ENCODE data around the gene ADAMTS7. TPM values are rescaled to one million over a fixed set of nuclear protein-coding genes. Genes with fewer than 3 reads are reported as not detected.
"Not testable (repeated sequence)": the region's sequence is repeated elsewhere in the genome, so short reads cannot be mapped to it uniquely, and the experiment has no call there.

Gene ADAMTS7
- total RNA-seq, 1 donor from 2014 or later = 7.3 TPM

- no peak overlapping the region for H3K4me3 ChIP-seq (ENCODE audit: low read length in 3 of 3)
- H3K9ac ChIP-seq (ENCODE audit: low read depth in 1 of 3, low read length in 3 of 3) = no peak overlapping the region
- H3K9me3 ChIP-seq (ENCODE audit: control insufficient read depth in 3 of 3, low read length in 3 of 3) = no peaks in the 10 kb centered on the region
- H3K4me1 ChIP-seq (ENCODE audit: control insufficient read depth in 3 of 3, insufficient read depth in 3 of 3, low read length in 3 of 3) = no peaks in the 10 kb centered on the region
- H3K27ac ChIP-seq (ENCODE audit: low read depth, low read length) = no peak overlapping the region
- H3K27me3 ChIP-seq (ENCODE audit: control insufficient read depth in 3 of 3, insufficient read depth in 3 of 3, low read length in 3 of 3) = no peaks in the 10 kb centered on the region
- peaks cover 0 to 2% (median 2%) of the 10 kb centered on the region in 3 donors for H3K36me3 ChIP-seq (ENCODE audit: control insufficient read depth in 3 of 3, insufficient read depth in 3 of 3, low read length in 3 of 3)
Measured at GRCh38 chr15:78789615-78790014, 21.6 kb downstream of the ADAMTS7 start.

- Histone ChIP-seq H3K27ac (ENCODE audit: low read depth, low read length) (no peak overlapping the region), H3K27me3 (ENCODE audit: control insufficient read depth in 3 of 3, insufficient read depth in 3 of 3, low read length in 3 of 3) (no peaks in the 10 kb centered on the region), H3K36me3 (ENCODE audit: control insufficient read depth in 3 of 3, insufficient read depth in 3 of 3, low read length in 3 of 3) (peaks cover 0 to 2% (median 2%) of the 10 kb centered on the region in 3 donors), H3K4me1 (ENCODE audit: control insufficient read depth in 3 of 3, insufficient read depth in 3 of 3, low read length in 3 of 3) (no peaks in the 10 kb centered on the region), H3K4me3 (ENCODE audit: low read length in 3 of 3) (no peak overlapping the region), H3K9ac (ENCODE audit: low read depth in 1 of 3, low read length in 3 of 3) (no peak overlapping the region), H3K9me3 (ENCODE audit: control insufficient read depth in 3 of 3, low read length in 3 of 3) (no peaks in the 10 kb centered on the region)
Measured at GRCh38 chr15:78788016-78788660, 23.1 kb downstream of the ADAMTS7 start.

GRCh38 chr15:78782402-78782801, 28.9 kb downstream of the ADAMTS7 start:
- H3K9ac ChIP-seq (ENCODE audit: low read depth in 1 of 3, low read length in 3 of 3); H3K4me3 ChIP-seq (ENCODE audit: low read length in 3 of 3); H3K27me3 ChIP-seq (ENCODE audit: control insufficient read depth in 3 of 3, insufficient read depth in 3 of 3, low read length in 3 of 3); H3K9me3 ChIP-seq (ENCODE audit: control insufficient read depth in 3 of 3, low read length in 3 of 3); H3K27ac ChIP-seq (ENCODE audit: low read depth, low read length); H3K36me3 ChIP-seq (ENCODE audit: control insufficient read depth in 3 of 3, insufficient read depth in 3 of 3, low read length in 3 of 3): not testable (repeated sequence)
- H3K4me1 ChIP-seq (ENCODE audit: control insufficient read depth in 3 of 3, insufficient read depth in 3 of 3, low read length in 3 of 3) = peaks cover 9 to 19% (median 16%) of the 10 kb centered on the region in 3 donors

- not testable (repeated sequence) for H3K27ac ChIP-seq (ENCODE audit: low read depth, low read length); H3K9me3 ChIP-seq (ENCODE audit: control insufficient read depth in 3 of 3, low read length in 3 of 3); H3K9ac ChIP-seq (ENCODE audit: low read depth in 1 of 3, low read length in 3 of 3); H3K27me3 ChIP-seq (ENCODE audit: control insufficient read depth in 3 of 3, insufficient read depth in 3 of 3, low read length in 3 of 3); H3K4me3 ChIP-seq (ENCODE audit: low read length in 3 of 3); H3K36me3 ChIP-seq (ENCODE audit: control insufficient read depth in 3 of 3, insufficient read depth in 3 of 3, low read length in 3 of 3)
- peaks cover 9 to 19% (median 16%) of the 10 kb centered on the region in 3 donors for H3K4me1 ChIP-seq (ENCODE audit: control insufficient read depth in 3 of 3, insufficient read depth in 3 of 3, low read length in 3 of 3)
Measured at GRCh38 chr15:78781381-78781780, 29.9 kb downstream of the ADAMTS7 start.

GRCh38 chr15:78779975-78780374, 31.3 kb downstream of the ADAMTS7 start:
- H3K9ac ChIP-seq (ENCODE audit: low read depth in 1 of 3, low read length in 3 of 3); H3K9me3 ChIP-seq (ENCODE audit: control insufficient read depth in 3 of 3, low read length in 3 of 3); H3K27ac ChIP-seq (ENCODE audit: low read depth, low read length); H3K4me3 ChIP-seq (ENCODE audit: low read length in 3 of 3); H3K27me3 ChIP-seq (ENCODE audit: control insufficient read depth in 3 of 3, insufficient read depth in 3 of 3, low read length in 3 of 3); H3K36me3 ChIP-seq (ENCODE audit: control insufficient read depth in 3 of 3, insufficient read depth in 3 of 3, low read length in 3 of 3): not testable (repeated sequence)
- H3K4me1 ChIP-seq (ENCODE audit: control insufficient read depth in 3 of 3, insufficient read depth in 3 of 3, low read length in 3 of 3) = peaks cover 9 to 19% (median 16%) of the 10 kb centered on the region in 3 donors

GRCh38 chr15:78779176-78779785, 32.0 kb downstream of the ADAMTS7 start:
- not testable (repeated sequence) for H3K9me3 ChIP-seq (ENCODE audit: control insufficient read depth in 3 of 3, low read length in 3 of 3); H3K27me3 ChIP-seq (ENCODE audit: control insufficient read depth in 3 of 3, insufficient read depth in 3 of 3, low read length in 3 of 3); H3K27ac ChIP-seq (ENCODE audit: low read depth, low read length); H3K9ac ChIP-seq (ENCODE audit: low read depth in 1 of 3, low read length in 3 of 3); H3K36me3 ChIP-seq (ENCODE audit: control insufficient read depth in 3 of 3, insufficient read depth in 3 of 3, low read length in 3 of 3); H3K4me3 ChIP-seq (ENCODE audit: low read length in 3 of 3)
- H3K4me1 ChIP-seq (ENCODE audit: control insufficient read depth in 3 of 3, insufficient read depth in 3 of 3, low read length in 3 of 3) = peaks cover 9 to 19% (median 16%) of the 10 kb centered on the region in 3 donors

GRCh38 chr15:78778422-78778821, 32.8 kb downstream of the ADAMTS7 start:
- Histone ChIP-seq H3K27me3 (ENCODE audit: control insufficient read depth in 3 of 3, insufficient read depth in 3 of 3, low read length in 3 of 3) (no peaks in the 10 kb centered on the region), H3K9ac (ENCODE audit: low read depth in 1 of 3, low read length in 3 of 3) (peak overlapping the region in 2 of 3 donors; percentile 40 to 43), H3K9me3 (ENCODE audit: control insufficient read depth in 3 of 3, low read length in 3 of 3) (no peaks in the 10 kb centered on the region), H3K4me1 (ENCODE audit: control insufficient read depth in 3 of 3, insufficient read depth in 3 of 3, low read length in 3 of 3) (peaks cover 9 to 19% (median 16%) of the 10 kb centered on the region in 3 donors), H3K36me3 (ENCODE audit: control insufficient read depth in 3 of 3, insufficient read depth in 3 of 3, low read length in 3 of 3) (no peaks in the 10 kb centered on the region), H3K4me3 (ENCODE audit: low read length in 3 of 3) (no peak overlapping the region), H3K27ac (ENCODE audit: low read depth, low read length) (no peak overlapping the region)

- not testable (repeated sequence) for H3K36me3 ChIP-seq (ENCODE audit: control insufficient read depth in 3 of 3, insufficient read depth in 3 of 3, low read length in 3 of 3); H3K27ac ChIP-seq (ENCODE audit: low read depth, low read length); H3K9me3 ChIP-seq (ENCODE audit: control insufficient read depth in 3 of 3, low read length in 3 of 3); H3K27me3 ChIP-seq (ENCODE audit: control insufficient read depth in 3 of 3, insufficient read depth in 3 of 3, low read length in 3 of 3); H3K4me3 ChIP-seq (ENCODE audit: low read length in 3 of 3)
- Histone ChIP-seq H3K4me1 (ENCODE audit: control insufficient read depth in 3 of 3, insufficient read depth in 3 of 3, low read length in 3 of 3) (peaks cover 9 to 19% (median 16%) of the 10 kb centered on the region in 3 donors), H3K9ac (ENCODE audit: low read depth in 1 of 3, low read length in 3 of 3) (peak overlapping the region in 1 of 3 donors; percentile 40)
Measured at GRCh38 chr15:78777953-78778345, 33.3 kb downstream of the ADAMTS7 start.

GRCh38 chr15:78777290-78777952, 33.8 kb downstream of the ADAMTS7 start:
- H3K27ac ChIP-seq (ENCODE audit: low read depth, low read length); H3K36me3 ChIP-seq (ENCODE audit: control insufficient read depth in 3 of 3, insufficient read depth in 3 of 3, low read length in 3 of 3); H3K9ac ChIP-seq (ENCODE audit: low read depth in 1 of 3, low read length in 3 of 3); H3K27me3 ChIP-seq (ENCODE audit: control insufficient read depth in 3 of 3, insufficient read depth in 3 of 3, low read length in 3 of 3); H3K9me3 ChIP-seq (ENCODE audit: control insufficient read depth in 3 of 3, low read length in 3 of 3); H3K4me3 ChIP-seq (ENCODE audit: low read length in 3 of 3): not testable (repeated sequence)
- H3K4me1 ChIP-seq (ENCODE audit: control insufficient read depth in 3 of 3, insufficient read depth in 3 of 3, low read length in 3 of 3) = peaks cover 9 to 19% (median 16%) of the 10 kb centered on the region in 3 donors
